Measurements from ENCODE around the gene CENATAC.

GRCh38 chr11:119025978-119026766, 28.2 kb downstream of the CENATAC start:
- TF ChIP-seq CTCF (IDR thresholded peaks at IDR 0.05): no peak
- TF ChIP-seq POLR2A (IDR thresholded peaks at IDR 0.05): no peak

Data from tibial nerve (tissue), 3 donors.